ENCODE measurements around the gene PPIB.
A peak's percentile ranks its signal among the peaks of the same experiment; 100 is the strongest.
"Not testable (repeated sequence)": the region's sequence is repeated elsewhere in the genome, so short reads cannot be mapped to it uniquely, and the experiment has no call there.

The PPIB gene

GRCh38 chr15:64112073-64112772 lies 50.6 kb downstream of the PPIB start:
- Histone ChIP-seq H3K27ac (ENCODE audit: poor library complexity, severe bottlenecking) (no peak overlapping the region), H3K36me3 (ENCODE audit: low read depth) (peaks cover 52% of the 10 kb centered on the region), H3K27me3 (ENCODE audit: insufficient read depth, poor library complexity, severe bottlenecking) (no peaks in the 10 kb centered on the region), H3K4me3 (ENCODE audit: severe bottlenecking) (no peak overlapping the region), H3K4me1 (ENCODE audit: insufficient read depth, poor library complexity, severe bottlenecking) (no peaks in the 10 kb centered on the region), H3K9me3 (ENCODE audit: severe bottlenecking) (no peaks in the 10 kb centered on the region)
- peak; percentile 23; the same call in 1 of the 3 replicates for ATAC-seq (ENCODE audit: low read depth)
- DNase-seq (ENCODE audit: low spot score): no peak
- TF ChIP-seq CTCF (IDR thresholded peaks at IDR 0.05; ENCODE audit: poor library complexity, severe bottlenecking): no peak

- Histone ChIP-seq H3K4me3 (ENCODE audit: severe bottlenecking) (no peak overlapping the region), H3K4me1 (ENCODE audit: insufficient read depth, poor library complexity, severe bottlenecking) (no peaks in the 10 kb centered on the region), H3K27ac (ENCODE audit: poor library complexity, severe bottlenecking) (no peak overlapping the region), H3K27me3 (ENCODE audit: insufficient read depth, poor library complexity, severe bottlenecking) (no peaks in the 10 kb centered on the region), H3K36me3 (ENCODE audit: low read depth) (peaks cover 46% of the 10 kb centered on the region), H3K9me3 (ENCODE audit: severe bottlenecking) (no peaks in the 10 kb centered on the region)
- no peak for ATAC-seq (ENCODE audit: low read depth)
- DNase-seq (ENCODE audit: low spot score): no peak
- no peak for TF ChIP-seq CTCF (IDR thresholded peaks at IDR 0.05; ENCODE audit: poor library complexity, severe bottlenecking)
Observed at GRCh38 chr15:64111679-64112050, 51.2 kb downstream of the PPIB start.

GRCh38 chr15:64110950-64111678 lies 51.7 kb downstream of the PPIB start:
- Histone ChIP-seq H3K27ac (ENCODE audit: poor library complexity, severe bottlenecking) (no peak overlapping the region), H3K9me3 (ENCODE audit: severe bottlenecking) (no peaks in the 10 kb centered on the region)

GRCh38 chr15:64110108-64110701 lies 52.6 kb downstream of the PPIB start:
- DNase-seq (ENCODE audit: low spot score); H3K27me3 ChIP-seq (ENCODE audit: insufficient read depth, poor library complexity, severe bottlenecking); ATAC-seq (ENCODE audit: low read depth); H3K4me1 ChIP-seq (ENCODE audit: insufficient read depth, poor library complexity, severe bottlenecking); H3K9me3 ChIP-seq (ENCODE audit: severe bottlenecking); H3K4me3 ChIP-seq (ENCODE audit: severe bottlenecking); H3K27ac ChIP-seq (ENCODE audit: poor library complexity, severe bottlenecking): not testable (repeated sequence)
- peaks cover 31% of the 10 kb centered on the region for H3K36me3 ChIP-seq (ENCODE audit: low read depth)

More at GRCh38 chr15:64110950-64111678, 51.7 kb downstream of the PPIB start:
- TF ChIP-seq CTCF (IDR thresholded peaks at IDR 0.05; ENCODE audit: poor library complexity, severe bottlenecking): no peak
- DNase-seq (ENCODE audit: low spot score) (no peak), ATAC-seq (ENCODE audit: low read depth) (no peak)
- Histone ChIP-seq H3K4me1 (ENCODE audit: insufficient read depth, poor library complexity, severe bottlenecking) (no peaks in the 10 kb centered on the region), H3K36me3 (ENCODE audit: low read depth) (peaks cover 40% of the 10 kb centered on the region), H3K4me3 (ENCODE audit: severe bottlenecking) (no peak overlapping the region), H3K27me3 (ENCODE audit: insufficient read depth, poor library complexity, severe bottlenecking) (no peaks in the 10 kb centered on the region)

GRCh38 chr15:64107337-64107736 lies 55.5 kb downstream of the PPIB start:
- H3K4me3 ChIP-seq (ENCODE audit: severe bottlenecking): no peak overlapping the region
- TF ChIP-seq CTCF (IDR thresholded peaks at IDR 0.05; ENCODE audit: poor library complexity, severe bottlenecking): no peak
- no peaks in the 10 kb centered on the region for H3K4me1 ChIP-seq (ENCODE audit: insufficient read depth, poor library complexity, severe bottlenecking)
- DNase-seq (ENCODE audit: low spot score) (no peak), ATAC-seq (ENCODE audit: low read depth) (no peak)
- no peaks in the 10 kb centered on the region for H3K27me3 ChIP-seq (ENCODE audit: insufficient read depth, poor library complexity, severe bottlenecking)
- no peaks in the 10 kb centered on the region for H3K9me3 ChIP-seq (ENCODE audit: severe bottlenecking)
- peaks cover 3% of the 10 kb centered on the region for H3K36me3 ChIP-seq (ENCODE audit: low read depth)
- H3K27ac ChIP-seq (ENCODE audit: poor library complexity, severe bottlenecking): no peak overlapping the region

Data from RWPE2 (cell line).